Hematopoietic multipotent progenitor cell treated with erythropoietin and hydrocortisone succinate and interleukin-3 and kit ligand, for 17 days (in vitro differentiated cells): ENCODE results near the gene MBD2.
"Not testable (repeated sequence)": the region's sequence is repeated elsewhere in the genome, so short reads cannot be mapped to it uniquely, and the experiment has no call there.

ENCODE experiments used
- DNase-seq: peaks from one replicate; pipeline ENCODE4 v3.0.0-alpha.2; 2015; ENCODE audit warnings: low spot score

MBD2 gene, protein sequence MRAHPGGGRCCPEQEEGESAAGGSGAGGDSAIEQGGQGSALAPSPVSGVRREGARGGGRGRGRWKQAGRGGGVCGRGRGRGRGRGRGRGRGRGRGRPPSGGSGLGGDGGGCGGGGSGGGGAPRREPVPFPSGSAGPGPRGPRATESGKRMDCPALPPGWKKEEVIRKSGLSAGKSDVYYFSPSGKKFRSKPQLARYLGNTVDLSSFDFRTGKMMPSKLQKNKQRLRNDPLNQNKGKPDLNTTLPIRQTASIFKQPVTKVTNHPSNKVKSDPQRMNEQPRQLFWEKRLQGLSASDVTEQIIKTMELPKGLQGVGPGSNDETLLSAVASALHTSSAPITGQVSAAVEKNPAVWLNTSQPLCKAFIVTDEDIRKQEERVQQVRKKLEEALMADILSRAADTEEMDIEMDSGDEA

GRCh38 chr18:54224379-54225014 lies at the start of gene MBD2:
Gene MBD2, minus strand, starts transcription at chr18:54224669. Its CDS starts 110 bp downstream, at chr18:54224559.
- peak; percentile 82 for DNase-seq

GRCh38 chr18:54269893-54270844 lies 45.7 kb upstream of the MBD2 start:
- DNase-seq = no peak

GRCh38 chr18:54268751-54269150 lies 44.3 kb upstream of the MBD2 start:
- no peak for DNase-seq

GRCh38 chr18:54267701-54268100 lies 43.2 kb upstream of the MBD2 start:
- no peak for DNase-seq

DNA sequence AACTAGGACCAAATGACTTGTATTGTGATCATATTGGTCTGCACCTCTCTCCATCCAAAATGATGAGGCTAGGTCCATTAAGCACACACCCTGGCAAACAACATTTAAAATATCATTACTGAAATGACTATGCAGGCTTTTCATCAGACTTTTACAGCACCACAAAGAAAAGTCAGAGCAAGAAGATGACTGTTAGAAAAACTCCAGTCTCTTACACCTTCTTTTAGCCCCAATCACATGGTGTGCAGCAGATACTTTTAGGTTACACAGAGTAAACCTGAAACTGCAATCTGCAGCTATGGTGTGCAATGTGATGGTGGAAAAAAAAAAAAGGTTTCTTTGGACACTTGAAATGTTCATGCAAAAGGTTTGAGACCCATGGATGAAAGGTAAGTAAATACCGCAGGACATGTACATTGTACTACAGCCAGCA lies 39.5 kb upstream of the MBD2 start:
- no peak for DNase-seq

DNA sequence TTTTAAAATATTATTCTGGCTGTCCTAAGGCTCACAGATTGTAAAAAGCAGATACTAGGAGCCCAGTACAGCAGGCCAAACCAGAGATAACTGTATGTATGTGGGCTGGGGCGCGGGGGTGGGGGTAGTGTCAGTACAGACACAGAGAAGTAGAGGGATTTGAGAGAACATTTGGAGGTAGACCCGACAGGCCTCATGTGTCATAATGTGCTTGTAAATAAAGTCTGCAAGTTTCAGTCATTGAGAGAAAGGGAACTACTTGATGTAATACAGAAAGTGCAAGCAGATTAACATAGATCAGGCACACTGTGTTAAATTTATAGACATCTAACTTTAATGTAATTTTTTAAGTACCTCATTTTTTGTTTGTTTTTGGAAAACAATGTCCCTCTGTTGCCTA lies 37.4 kb upstream of the MBD2 start:
- no peak for DNase-seq

GRCh38 chr18:54260396-54261072 lies 36.1 kb upstream of the MBD2 start:
- DNase-seq = no peak

DNA sequence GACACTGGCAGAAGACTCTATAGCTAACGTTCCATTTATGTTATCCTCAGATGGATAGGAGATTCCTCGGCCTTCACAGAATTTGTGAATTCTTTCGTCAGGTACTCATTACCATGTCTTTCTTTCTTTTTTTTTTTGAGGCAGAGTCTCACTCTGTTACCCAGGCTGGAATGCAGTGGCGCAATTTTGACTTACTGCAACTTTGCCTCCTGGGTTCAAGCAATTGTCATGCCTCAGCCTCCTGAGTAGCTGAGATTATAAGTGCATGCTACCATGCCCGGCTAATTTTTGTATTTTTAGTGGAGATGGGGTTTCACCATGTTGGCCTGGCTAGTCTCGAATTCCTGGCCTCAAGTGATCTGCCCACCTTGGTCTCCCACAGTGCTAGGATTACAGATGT lies 33.3 kb upstream of the MBD2 start:
- not testable (repeated sequence) for DNase-seq

- DNase-seq = no peak
These were observed 32.5 kb upstream of the MBD2 start for GRCh38 chr18:54257015-54257414.

GRCh38 chr18:54255141-54255540 lies 30.7 kb upstream of the MBD2 start:
- no peak for DNase-seq

- no peak for DNase-seq
These were observed 29.8 kb upstream of the MBD2 start for GRCh38 chr18:54254265-54254758.

DNA sequence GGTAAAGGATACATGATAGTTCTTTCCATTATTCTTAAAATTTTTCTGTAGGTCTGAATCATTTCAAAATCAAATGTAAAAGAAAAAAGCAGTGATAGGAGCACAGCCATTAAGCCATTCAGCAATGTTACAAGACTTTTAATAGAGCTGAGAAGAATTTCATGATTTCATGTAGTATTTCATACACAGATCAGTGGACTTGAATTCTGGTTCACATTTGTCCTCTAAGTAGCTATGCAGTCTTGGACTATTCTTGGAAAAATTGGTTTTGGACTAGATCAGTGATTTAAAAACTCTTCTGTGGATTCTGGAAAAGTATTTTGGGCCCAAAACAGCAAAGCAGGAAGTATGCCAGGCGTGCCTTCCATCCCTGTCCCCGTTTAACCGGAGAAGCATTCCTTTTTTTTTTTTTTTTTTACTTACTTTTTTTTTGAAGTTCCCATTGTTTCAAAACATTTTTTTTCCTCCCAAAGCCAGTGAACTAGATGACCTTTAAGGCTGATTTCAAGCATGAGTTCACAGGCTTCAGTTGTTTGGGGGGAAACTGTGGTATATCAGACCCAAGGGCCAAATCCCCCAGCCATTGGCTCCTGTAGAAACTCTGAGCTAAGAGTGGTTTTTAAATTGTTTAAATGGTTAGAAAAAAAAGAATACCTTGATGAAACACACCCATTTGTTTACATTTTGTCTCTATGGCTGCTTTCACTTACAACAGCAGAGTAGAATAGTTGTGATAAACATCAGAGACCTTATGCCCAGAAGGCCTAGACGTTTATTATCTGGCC lies 27.3 kb upstream of the MBD2 start:
- no peak for DNase-seq

- no peak for DNase-seq
These were observed 26.4 kb upstream of the MBD2 start for GRCh38 chr18:54250846-54251261.

DNA sequence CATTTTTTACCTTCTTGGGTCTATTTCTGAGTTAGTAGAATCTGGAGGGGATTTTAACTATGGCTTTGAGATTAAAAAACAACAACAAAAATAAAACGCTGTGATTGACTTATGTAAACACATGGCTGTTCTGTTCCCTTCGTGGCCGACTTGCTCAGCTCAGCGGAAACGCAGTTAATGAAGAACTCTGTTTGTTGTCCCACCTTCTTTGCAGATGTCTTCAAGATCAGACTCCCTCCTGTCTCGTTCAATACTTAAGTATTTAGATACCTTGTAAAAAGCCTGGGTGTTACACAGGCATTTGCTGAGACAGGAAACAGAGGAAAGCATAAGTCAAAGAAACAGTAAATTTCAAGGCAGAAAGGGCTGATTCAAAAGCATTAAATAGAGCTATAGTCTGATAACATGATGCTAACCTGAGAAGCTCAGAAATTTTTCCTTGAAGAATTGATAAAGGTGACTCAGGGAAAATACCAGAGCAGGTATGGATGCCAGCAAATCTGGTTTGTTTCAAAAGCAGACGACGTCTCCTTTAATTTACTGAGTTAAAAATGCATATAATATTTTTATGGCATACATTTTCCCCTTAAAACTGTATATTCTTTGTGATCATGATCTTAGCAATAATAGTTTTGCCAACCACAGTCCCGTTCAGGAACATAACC lies 23.2 kb upstream of the MBD2 start:
- no peak for DNase-seq

GRCh38 chr18:54242327-54242726 lies 17.9 kb upstream of the MBD2 start:
- no peak for DNase-seq

GRCh38 chr18:54241483-54241882 lies 17.0 kb upstream of the MBD2 start:
- DNase-seq = no peak

- DNase-seq = no peak
These were observed 16.2 kb upstream of the MBD2 start for GRCh38 chr18:54240629-54241107.

- no peak for DNase-seq
These were observed 15.1 kb upstream of the MBD2 start for GRCh38 chr18:54239601-54240000.

DNA sequence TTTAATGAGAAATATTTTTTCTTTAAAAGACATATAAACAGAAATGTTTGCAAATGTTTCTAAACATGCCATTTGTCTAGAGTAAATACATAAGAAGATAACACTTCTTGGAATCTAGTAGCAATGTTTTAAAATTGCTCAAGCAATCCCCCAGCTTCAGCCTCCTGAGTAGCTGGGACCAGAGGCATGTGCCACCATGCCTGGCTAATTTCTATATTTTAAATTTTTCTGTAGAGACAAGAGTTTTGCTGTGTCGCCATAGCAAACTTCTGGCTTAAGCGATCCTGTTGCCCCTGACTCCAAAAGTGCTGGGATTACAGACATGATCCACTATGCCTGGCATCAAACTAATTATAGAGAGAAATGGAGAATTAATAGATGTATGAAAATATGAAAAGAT lies 14.6 kb upstream of the MBD2 start:
- no peak for DNase-seq
